CD4-positive, CD25-positive, alpha-beta regulatory T cell (primary cell): Measurements from ENCODE around the gene CHST15. TPM values are rescaled to one million over a fixed set of nuclear protein-coding genes. Genes with fewer than 3 reads are reported as not detected.

Experiments
- ATAC-seq, 2 donors: fragments of 150-1000 bp; cut with Tn5 transposase; one replicate each; pipeline ENCODE4 v1.10.0; 2021; ENCODE audit warnings: low read depth in 2 of 2, moderate number of reproducible peaks in 2 of 2, moderate library complexity in 1 of 2
- DNase-seq, 3 donors: peaks; one replicate each; pipeline versions ENCODE4 v3.0.0 to v3.0.0-alpha.2; 2012 to 2022; ENCODE audit warnings: mixed read lengths in 1 of 3
- H3K27ac ChIP-seq: one replicate; pipeline ENCODE4 v1.7.0; 2013; ENCODE audit warnings: mild to moderate bottlenecking, low read length; ENCODE audit not compliant: insufficient read depth, poor library complexity, severe bottlenecking
- H3K27me3 ChIP-seq: one replicate; pipeline ENCODE4 v1.7.0; 2013; ENCODE audit warnings: low read length; ENCODE audit not compliant: control insufficient read depth, insufficient read depth
- H3K36me3 ChIP-seq: one replicate; pipeline ENCODE4 v1.7.0; 2013; ENCODE audit warnings: mild to moderate bottlenecking, low read length, moderate library complexity; ENCODE audit not compliant: control insufficient read depth, insufficient read depth
- H3K4me1 ChIP-seq: 2 replicates; pipeline ENCODE4 v1.7.0; 2013; ENCODE audit warnings: mild to moderate bottlenecking, low read length; ENCODE audit not compliant: insufficient read depth, control insufficient read depth, poor library complexity, severe bottlenecking
- H3K4me3 ChIP-seq: one replicate; pipeline ENCODE4 v1.7.0; 2013; ENCODE audit warnings: low read depth, mild to moderate bottlenecking, low read length, moderate library complexity
- H3K9me3 ChIP-seq, 2 experiments: 1 replicate in 1 of 2; 2 replicates in 1 of 2; pipeline ENCODE4 v1.7.0; 2013; ENCODE audit warnings: low read length in 2 of 2, mild to moderate bottlenecking in 1 of 2, moderate library complexity in 1 of 2; ENCODE audit not compliant: control insufficient read depth in 2 of 2
- H3K27ac Mint-ChIP-seq, 3 donors: one replicate each; pipeline ENCODE4 v1.8.0; 2020 to 2022; ENCODE audit warnings: mild to moderate bottlenecking in 3 of 3, mixed read lengths in 3 of 3, moderate library complexity in 2 of 3
- H3K27me3 Mint-ChIP-seq: one replicate; pipeline ENCODE4 v1.8.0; 2022; ENCODE audit warnings: mild to moderate bottlenecking, mixed read lengths
- H3K36me3 Mint-ChIP-seq: one replicate; pipeline ENCODE4 v1.8.0; 2020; ENCODE audit warnings: mixed read lengths
- H3K4me1 Mint-ChIP-seq, 4 donors: one replicate each; pipeline ENCODE4 v1.8.0; 2020 to 2022; ENCODE audit warnings: mixed read lengths in 4 of 4, mild to moderate bottlenecking in 1 of 4
- H3K4me3 Mint-ChIP-seq, 4 donors: one replicate each; pipeline ENCODE4 v1.8.0; 2020 to 2022; ENCODE audit warnings: mild to moderate bottlenecking in 4 of 4, mixed read lengths in 4 of 4, moderate library complexity in 3 of 4
- H3K9me3 Mint-ChIP-seq, 7 donors: one replicate each; pipeline ENCODE4 v1.8.0; 2020 to 2022; ENCODE audit warnings: mixed read lengths in 7 of 7, mild to moderate bottlenecking in 3 of 7, moderate library complexity in 2 of 7
- polyA plus RNA-seq, 4 donors: library from polyadenylated mRNA; unstranded; fragments of 300-500 nt; fragmentation: Illumina TruSeq; gene quantifications; one replicate each; pipeline ENCODE4 v1.2.3, GENCODE V29; 2021
- total RNA-seq: library from RNA; stranded (reverse); gene quantifications from one replicate; pipeline ENCODE4 v1.2.3, GENCODE V29; 2022

Gene CHST15
- total and polyA plus RNA-seq, 5 donors from 2014 or later: 0.13 to 0.47 (median 0.27) TPM; not detected in 1

GRCh38 chr10:124083740-124084397 is 9.5 kb downstream of the CHST15 start:
- Histone ChIP-seq H3K36me3 (no peaks in the 10 kb centered on the region), H3K27ac (no peak overlapping the region), H3K9me3 (no peaks in the 10 kb centered on the region), H3K4me1 (no peaks in the 10 kb centered on the region), H3K4me3 (no peak overlapping the region), H3K27me3 (no peaks in the 10 kb centered on the region)
- ATAC-seq (no peak), DNase-seq (no peak)
- Mint-ChIP-seq H3K27ac (peak overlapping the region in 1 of 3 donors; percentile 58), H3K4me1 (no peaks in the 10 kb centered on the region), H3K36me3 (no peaks in the 10 kb centered on the region), H3K4me3 (no peak overlapping the region), H3K9me3 (peaks cover 0 to 2% (median 0%) of the 10 kb centered on the region in 7 donors), H3K27me3 (peaks cover 17% of the 10 kb centered on the region)

GRCh38 chr10:124083047-124083739 is 10.2 kb downstream of the CHST15 start:
- Histone ChIP-seq H3K4me3 (no peak overlapping the region), H3K4me1 (no peaks in the 10 kb centered on the region), H3K27me3 (no peaks in the 10 kb centered on the region), H3K36me3 (no peaks in the 10 kb centered on the region), H3K27ac (no peak overlapping the region), H3K9me3 (no peaks in the 10 kb centered on the region)
- ATAC-seq (no peak), DNase-seq (no peak)
- no peaks in the 10 kb centered on the region for H3K36me3 Mint-ChIP-seq
- peaks cover 0 to 2% (median 0%) of the 10 kb centered on the region in 7 donors for H3K9me3 Mint-ChIP-seq
- H3K27me3 Mint-ChIP-seq: peaks cover 17% of the 10 kb centered on the region
- H3K4me3 Mint-ChIP-seq: no peak overlapping the region
- H3K4me1 Mint-ChIP-seq: no peaks in the 10 kb centered on the region
- H3K27ac Mint-ChIP-seq: peak overlapping the region in 1 of 3 donors; percentile 76

- peaks cover 17% of the 10 kb centered on the region for H3K27me3 Mint-ChIP-seq
- H3K27ac ChIP-seq: no peak overlapping the region
- H3K27ac Mint-ChIP-seq: peak overlapping the region in 1 of 3 donors; percentile 76
- H3K36me3 Mint-ChIP-seq: no peaks in the 10 kb centered on the region
- no peaks in the 10 kb centered on the region for H3K9me3 ChIP-seq
- H3K36me3 ChIP-seq: no peaks in the 10 kb centered on the region
- no peaks in the 10 kb centered on the region for H3K27me3 ChIP-seq
- H3K4me3 ChIP-seq: no peak overlapping the region
- no peaks in the 10 kb centered on the region for H3K9me3 Mint-ChIP-seq
- no peaks in the 10 kb centered on the region for H3K4me1 ChIP-seq
- ATAC-seq (no peak), DNase-seq (no peak)
- no peaks in the 10 kb centered on the region for H3K4me1 Mint-ChIP-seq
- no peak overlapping the region for H3K4me3 Mint-ChIP-seq
Observed at GRCh38 chr10:124082555-124082954, 10.8 kb downstream of the CHST15 start.

GRCh38 chr10:124081547-124082140 is 11.8 kb downstream of the CHST15 start:
- Histone ChIP-seq H3K27ac (no peak overlapping the region), H3K4me1 (no peaks in the 10 kb centered on the region), H3K9me3 (no peaks in the 10 kb centered on the region), H3K27me3 (no peaks in the 10 kb centered on the region), H3K4me3 (no peak overlapping the region), H3K36me3 (no peaks in the 10 kb centered on the region)
- Mint-ChIP-seq H3K27me3 (peaks cover 23% of the 10 kb centered on the region), H3K36me3 (no peaks in the 10 kb centered on the region), H3K4me3 (no peak overlapping the region), H3K9me3 (no peaks in the 10 kb centered on the region), H3K27ac (no peak overlapping the region), H3K4me1 (no peaks in the 10 kb centered on the region)
- DNase-seq: no peak
- no peak for ATAC-seq

GRCh38 chr10:124079864-124080263 is 13.5 kb downstream of the CHST15 start:
- Histone ChIP-seq H3K4me3 (no peak overlapping the region), H3K27me3 (no peaks in the 10 kb centered on the region), H3K27ac (no peak overlapping the region), H3K9me3 (no peaks in the 10 kb centered on the region), H3K4me1 (no peaks in the 10 kb centered on the region), H3K36me3 (no peaks in the 10 kb centered on the region)
- H3K4me3 Mint-ChIP-seq: no peak overlapping the region
- no peak for ATAC-seq
- no peaks in the 10 kb centered on the region for H3K9me3 Mint-ChIP-seq
- peaks cover 0 to under 1% (median 0%) of the 10 kb centered on the region in 4 donors for H3K4me1 Mint-ChIP-seq
- DNase-seq: no peak
- H3K27me3 Mint-ChIP-seq: peaks cover 17% of the 10 kb centered on the region
- H3K27ac Mint-ChIP-seq: no peak overlapping the region
- H3K36me3 Mint-ChIP-seq: no peaks in the 10 kb centered on the region

DNA sequence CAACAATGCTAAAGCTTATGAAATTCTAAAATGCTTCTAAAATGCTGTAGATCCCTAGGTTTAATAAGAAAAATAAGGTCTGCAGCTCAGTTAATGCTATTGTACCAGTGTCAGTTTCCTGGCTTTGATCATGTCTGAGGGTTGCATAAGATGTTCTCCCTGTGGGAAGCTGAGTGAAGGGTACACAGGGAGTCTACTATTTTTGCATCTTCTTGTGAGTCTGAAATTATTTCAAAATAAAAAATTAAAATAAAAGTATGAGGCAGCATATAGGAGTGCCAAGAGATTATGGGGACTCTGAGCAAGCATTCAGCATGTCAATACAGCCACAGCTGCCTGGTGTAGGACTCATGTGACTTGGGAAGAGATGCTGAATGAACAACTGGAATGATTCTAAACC is 14.7 kb downstream of the CHST15 start:
- Mint-ChIP-seq H3K27ac (no peak overlapping the region), H3K27me3 (peaks cover 16% of the 10 kb centered on the region), H3K36me3 (no peaks in the 10 kb centered on the region), H3K9me3 (peaks cover 0 to 2% (median 0%) of the 10 kb centered on the region in 7 donors), H3K4me3 (no peak overlapping the region), H3K4me1 (peaks cover 0 to 8% (median 2%) of the 10 kb centered on the region in 4 donors)
- Histone ChIP-seq H3K36me3 (no peaks in the 10 kb centered on the region), H3K27ac (no peak overlapping the region), H3K9me3 (no peaks in the 10 kb centered on the region), H3K27me3 (no peaks in the 10 kb centered on the region), H3K4me3 (no peak overlapping the region), H3K4me1 (no peaks in the 10 kb centered on the region)
- DNase-seq (no peak), ATAC-seq (no peak)

DNA sequence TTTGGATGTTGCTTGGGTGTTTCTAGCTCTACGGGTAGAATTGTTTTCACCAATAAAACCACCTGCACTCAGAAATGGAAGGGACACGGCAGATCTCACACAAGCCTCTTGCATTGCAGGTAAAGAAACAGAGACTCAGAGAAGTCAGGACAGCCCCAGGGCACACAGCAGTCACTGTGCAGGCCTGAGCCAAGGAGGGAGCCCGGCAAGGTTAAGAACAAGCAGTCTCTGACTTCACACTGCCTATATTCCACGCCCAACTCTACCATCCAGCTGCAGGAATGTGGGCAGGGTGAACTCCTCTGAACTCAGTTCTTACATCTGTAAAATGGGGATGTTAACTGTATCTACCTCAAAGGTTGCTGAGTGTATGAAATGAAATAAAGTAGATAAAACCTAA is 15.4 kb downstream of the CHST15 start:
- no peak for DNase-seq
- peaks cover 0 to 8% (median 2%) of the 10 kb centered on the region in 4 donors for H3K4me1 Mint-ChIP-seq
- no peaks in the 10 kb centered on the region for H3K36me3 ChIP-seq
- no peaks in the 10 kb centered on the region for H3K9me3 ChIP-seq
- peaks cover 0 to 2% (median 0%) of the 10 kb centered on the region in 7 donors for H3K9me3 Mint-ChIP-seq
- no peak overlapping the region for H3K4me3 ChIP-seq
- no peak overlapping the region for H3K27ac Mint-ChIP-seq
- ATAC-seq: no peak
- peaks cover 11% of the 10 kb centered on the region for H3K27me3 Mint-ChIP-seq
- H3K36me3 Mint-ChIP-seq: no peaks in the 10 kb centered on the region
- no peak overlapping the region for H3K4me3 Mint-ChIP-seq
- no peaks in the 10 kb centered on the region for H3K4me1 ChIP-seq
- H3K27ac ChIP-seq: no peak overlapping the region
- H3K27me3 ChIP-seq: no peaks in the 10 kb centered on the region
